Measurements from ENCODE around the gene JADE1. TPM values are rescaled to one million over a fixed set of nuclear protein-coding genes. Genes with fewer than 3 reads are reported as not detected.

The JADE1 gene
- total RNA-seq, 2 experiments from 2014 or later, result 30.5 to 31.6 TPM

GRCh38 chr4:128837679-128838078 lies 28.2 kb downstream of the JADE1 start:
- ChIA-PET POLR2A (no interaction called here), CTCF (interaction anchor here (1.3 kb wide), 1 partner anchor 25 kb away, joined by 3 read pairs; no protein-coding TSS in a partner anchor)
- no peak for TF ChIP-seq CTCF (IDR thresholded peaks at IDR 0.05)
- ATAC-seq (no peak), DNase-seq (no peak)
- Mint-ChIP-seq H3K27me3 (no peaks in the 10 kb centered on the region), H3K9me3 (no peaks in the 10 kb centered on the region), H3K4me1 (ENCODE audit: low read depth) (peaks cover 54% of the 10 kb centered on the region), H3K36me3 (ENCODE audit: low read depth) (peaks cover 27% of the 10 kb centered on the region), H3K4me3 (no peak overlapping the region), H3K27ac (peak overlapping the region; percentile 6)
- intact Hi-C loops (cut with micrococcal nuclease), result no loop called here

- H3K9me3 Mint-ChIP-seq, result no peaks in the 10 kb centered on the region
- H3K4me1 Mint-ChIP-seq (ENCODE audit: low read depth), result peaks cover 44% of the 10 kb centered on the region
- ChIA-PET CTCF (interaction anchor here (1.2 kb wide), 1 partner anchor 8 kb away, joined by 3 read pairs; no protein-coding TSS in a partner anchor), POLR2A (no interaction called here)
- intact Hi-C loops (cut with micrococcal nuclease), result no loop called here
- H3K27ac Mint-ChIP-seq, result peak overlapping the region; percentile 75
- ATAC-seq, result no peak
- H3K4me3 Mint-ChIP-seq, result no peak overlapping the region
- no peak for DNase-seq
- no peak for TF ChIP-seq CTCF (IDR thresholded peaks at IDR 0.05)
- peaks cover 34% of the 10 kb centered on the region for H3K36me3 Mint-ChIP-seq (ENCODE audit: low read depth)
- no peaks in the 10 kb centered on the region for H3K27me3 Mint-ChIP-seq
These were observed 31.3 kb downstream of the JADE1 start for GRCh38 chr4:128840711-128841318.

- H3K27me3 Mint-ChIP-seq, result no peaks in the 10 kb centered on the region
- intact Hi-C loops (cut with micrococcal nuclease), result no loop called here
These were observed 31.9 kb downstream of the JADE1 start for GRCh38 chr4:128841402-128841801.

GRCh38 chr4:128844931-128845330 lies 35.4 kb downstream of the JADE1 start:
- Mint-ChIP-seq H3K27ac (no peak overlapping the region), H3K4me3 (no peak overlapping the region), H3K36me3 (ENCODE audit: low read depth) (peaks cover 62% of the 10 kb centered on the region), H3K4me1 (ENCODE audit: low read depth) (peaks cover 16% of the 10 kb centered on the region), H3K27me3 (no peaks in the 10 kb centered on the region), H3K9me3 (no peaks in the 10 kb centered on the region)
- ChIA-PET POLR2A (no interaction called here), CTCF (no interaction called here)
- ATAC-seq, result no peak
- TF ChIP-seq CTCF (IDR thresholded peaks at IDR 0.05), result no peak
- intact Hi-C loops (cut with micrococcal nuclease), result no loop called here
- DNase-seq, result no peak

More at GRCh38 chr4:128841402-128841801, 31.9 kb downstream of the JADE1 start:
- Mint-ChIP-seq H3K27ac (peak overlapping the region; percentile 75), H3K36me3 (ENCODE audit: low read depth) (peaks cover 38% of the 10 kb centered on the region), H3K9me3 (no peaks in the 10 kb centered on the region), H3K4me1 (ENCODE audit: low read depth) (peaks cover 41% of the 10 kb centered on the region), H3K4me3 (no peak overlapping the region)
- DNase-seq (no peak), ATAC-seq (no peak)
- ChIA-PET CTCF (interaction anchor here (1.2 kb wide), 1 partner anchor 9 kb away, joined by 3 read pairs; no protein-coding TSS in a partner anchor), POLR2A (interaction anchor here (0.8 kb wide), 1 partner anchor 29 kb away, joined by 3 read pairs; no protein-coding TSS in a partner anchor)
- TF ChIP-seq CTCF (IDR thresholded peaks at IDR 0.05), result no peak

- DNase-seq (no peak), ATAC-seq (no peak)
- H3K4me1 Mint-ChIP-seq (ENCODE audit: low read depth), result peaks cover 8% of the 10 kb centered on the region
- H3K4me3 Mint-ChIP-seq, result no peak overlapping the region
- ChIA-PET CTCF (no interaction called here), POLR2A (no interaction called here)
- intact Hi-C loops (cut with micrococcal nuclease), result no loop called here
- peak overlapping the region; percentile 7 for H3K27ac Mint-ChIP-seq
- H3K9me3 Mint-ChIP-seq, result no peaks in the 10 kb centered on the region
- TF ChIP-seq CTCF (IDR thresholded peaks at IDR 0.05), result no peak
- peaks cover 62% of the 10 kb centered on the region for H3K36me3 Mint-ChIP-seq (ENCODE audit: low read depth)
- no peaks in the 10 kb centered on the region for H3K27me3 Mint-ChIP-seq
These were observed 36.6 kb downstream of the JADE1 start for GRCh38 chr4:128846063-128846462.

Measured in activated CD8-positive, alpha-beta T cell treated with anti-CD3 and anti-CD28 coated beads for 36 hours (primary cell).